Mesenchymal stem cell (in vitro differentiated cells and primary cell): ENCODE measurements around the gene GMPR.

Experiments used
- DNase-seq: peaks from one replicate; pipeline ENCODE4 v3.0.0-alpha.2; 2013
- H2AFZ ChIP-seq: one replicate; pipeline ENCODE4 v1.6.1; 2013; ENCODE audit warnings: low read depth, mild to moderate bottlenecking, control low read depth, inconsistent platforms, low read length, moderate library complexity
- H2AK5ac ChIP-seq: 2 replicates; pipeline ENCODE4 v1.6.1; 2013; ENCODE audit warnings: low read length, moderate library complexity, mild to moderate bottlenecking, inconsistent platforms; ENCODE audit not compliant: severe bottlenecking
- H2BK120ac ChIP-seq: one replicate; pipeline ENCODE4 v1.6.1; 2013; ENCODE audit warnings: low read depth, mild to moderate bottlenecking, inconsistent platforms, low read length, moderate library complexity
- H2BK12ac ChIP-seq, 2 experiments: one replicate each; pipeline ENCODE4 v1.6.1; 2013; ENCODE audit warnings: inconsistent platforms in 2 of 2, low read length in 2 of 2, mild to moderate bottlenecking in 2 of 2, moderate library complexity in 2 of 2, control low read depth in 1 of 2
- H2BK15ac ChIP-seq: one replicate; pipeline ENCODE4 v1.6.1; 2013; ENCODE audit warnings: mild to moderate bottlenecking, low read depth, inconsistent platforms; ENCODE audit not compliant: poor library complexity, severe bottlenecking
- H2BK5ac ChIP-seq: 2 replicates; pipeline ENCODE4 v1.6.1; 2013; ENCODE audit warnings: low read depth, mild to moderate bottlenecking, low read length, control low read depth, inconsistent platforms; ENCODE audit not compliant: poor library complexity, severe bottlenecking
- H3K14ac ChIP-seq, 2 experiments: one replicate each; pipeline ENCODE4 v1.6.1; 2013; ENCODE audit warnings: inconsistent platforms in 2 of 2, low read length in 2 of 2, control low read depth in 1 of 2, mild to moderate bottlenecking in 1 of 2, moderate library complexity in 1 of 2
- H3K18ac ChIP-seq, 2 experiments: one replicate each; pipeline ENCODE4 v1.6.1; 2013; ENCODE audit warnings: inconsistent platforms in 2 of 2, low read length in 2 of 2, control low read depth in 1 of 2, low read depth in 1 of 2, mild to moderate bottlenecking in 1 of 2
- H3K23ac ChIP-seq, 2 experiments: one replicate each; pipeline ENCODE4 v1.6.1; 2013; ENCODE audit warnings: inconsistent platforms in 2 of 2, low read length in 2 of 2, mild to moderate bottlenecking in 2 of 2, moderate library complexity in 2 of 2, control low read depth in 1 of 2
- H3K27ac ChIP-seq: 2 replicates; pipeline ENCODE4 v1.5.1; 2013; ENCODE audit warnings: mild to moderate bottlenecking, moderate library complexity, low read length, control low read depth, inconsistent platforms; ENCODE audit not compliant: poor library complexity, severe bottlenecking
- H3K27me3 ChIP-seq, 2 experiments: 2 replicates each; pipeline versions ENCODE4 v1.6.1 to v1.7.0; 2013; ENCODE audit warnings: low read length in 2 of 2, mild to moderate bottlenecking in 2 of 2, moderate library complexity in 2 of 2, control low read depth in 1 of 2, inconsistent platforms in 1 of 2; ENCODE audit not compliant: control insufficient read depth in 1 of 2, insufficient read depth in 1 of 2
- H3K36me3 ChIP-seq, 2 experiments: 2 replicates each; pipeline versions ENCODE4 v1.6.1 to v1.7.0; 2013; ENCODE audit warnings: low read length in 2 of 2, control low read depth in 1 of 2, inconsistent platforms in 1 of 2, low read depth in 1 of 2, mild to moderate bottlenecking in 1 of 2; ENCODE audit not compliant: insufficient read depth in 2 of 2, control insufficient read depth in 1 of 2
- H3K4ac ChIP-seq, 2 experiments: one replicate each; pipeline ENCODE4 v1.6.1; 2013; ENCODE audit warnings: inconsistent platforms in 2 of 2, low read length in 2 of 2, mild to moderate bottlenecking in 2 of 2, moderate library complexity in 2 of 2, control low read depth in 1 of 2, low read depth in 1 of 2
- H3K4me1 ChIP-seq: 2 replicates; pipeline ENCODE4 v1.6.1; 2013; ENCODE audit warnings: low read depth, low read length, control low read depth; ENCODE audit not compliant: control insufficient read depth, insufficient read depth
- H3K4me2 ChIP-seq: 2 replicates; pipeline ENCODE4 v1.6.1; 2013; ENCODE audit warnings: low read length, mild to moderate bottlenecking, inconsistent platforms; ENCODE audit not compliant: poor library complexity, severe bottlenecking
- H3K4me3 ChIP-seq, 2 experiments: 2 replicates each; pipeline versions ENCODE4 v1.5.1 to v1.7.0; 2013; ENCODE audit warnings: low read length in 2 of 2, mild to moderate bottlenecking in 2 of 2, control low read depth in 1 of 2, low read depth in 1 of 2; ENCODE audit not compliant: insufficient read depth in 1 of 2
- H3K79me1 ChIP-seq: replicated peaks from 2 replicates; pipeline ENCODE4 v1.6.1; 2013; ENCODE audit warnings: mild to moderate bottlenecking, control low read depth, low read length, inconsistent platforms; ENCODE audit not compliant: poor library complexity, severe bottlenecking
- H3K9ac ChIP-seq: 2 replicates; pipeline ENCODE4 v1.7.0; 2013; ENCODE audit warnings: mild to moderate bottlenecking, low read length, moderate library complexity
- H3K9me3 ChIP-seq: 2 replicates; pipeline ENCODE4 v1.7.0; 2013; ENCODE audit warnings: mild to moderate bottlenecking, low read length; ENCODE audit not compliant: control insufficient read depth
- H4K8ac ChIP-seq: one replicate; pipeline ENCODE4 v1.6.1; 2013; ENCODE audit warnings: inconsistent platforms, mild to moderate bottlenecking, low read length, moderate library complexity
- H4K91ac ChIP-seq: one replicate; pipeline ENCODE4 v1.6.1; 2013; ENCODE audit warnings: mild to moderate bottlenecking, low read length, inconsistent platforms
- WGBS: methylation state at CpG from one replicate; pipeline ENCODE4 v1.1.7; 2013; ENCODE audit warnings: mixed read lengths; 5-methylcytosine and 5-hydroxymethylcytosine counted together

Gene GMPR

GRCh38 chr6:16277101-16277981, 39.0 kb downstream of the GMPR start:
- H2BK120ac ChIP-seq, result peak overlapping the region; percentile 45
- peak overlapping the region; percentile 81 to 88 for H3K4ac ChIP-seq
- no peak overlapping the region for H2BK5ac ChIP-seq
- H2AK5ac ChIP-seq, result peak overlapping the region; percentile 61
- peak; percentile 93 for DNase-seq
- H3K79me1 ChIP-seq, result no peaks in the 10 kb centered on the region
- no peak overlapping the region for H2AFZ ChIP-seq
- peak overlapping the region; percentile 80 to 96 for H2BK12ac ChIP-seq
- no peak overlapping the region for H3K9ac ChIP-seq
- WGBS, result 43% methylated on average over 11 of the region's 18 CpGs
- H3K4me2 ChIP-seq, result peak overlapping the region; percentile 23
- peak overlapping the region; percentile 73 for H4K8ac ChIP-seq
- H3K4me1 ChIP-seq, result peaks cover 18% of the 10 kb centered on the region
- no peak overlapping the region for H3K4me3 ChIP-seq
- no peaks in the 10 kb centered on the region for H3K27me3 ChIP-seq
- H3K36me3 ChIP-seq, result peaks cover 0 to 3% of the 10 kb centered on the region in 2 experiments
- H3K14ac ChIP-seq, result no peak overlapping the region
- no peaks in the 10 kb centered on the region for H3K9me3 ChIP-seq
- H3K23ac ChIP-seq, result peak overlapping the region in 1 of 2 experiments; percentile 5
- H3K18ac ChIP-seq, result peak overlapping the region; percentile 77 to 94
- H3K27ac ChIP-seq, result no peak overlapping the region
- H2BK15ac ChIP-seq, result peak overlapping the region; percentile 57
- peak overlapping the region; percentile 92 for H4K91ac ChIP-seq

GRCh38 chr6:16278048-16278724, 39.8 kb downstream of the GMPR start:
- Histone ChIP-seq H3K9me3 (no peaks in the 10 kb centered on the region), H2BK5ac (no peak overlapping the region), H3K4me2 (no peak overlapping the region), H2BK120ac (peak overlapping the region; percentile 45), H3K14ac (peak overlapping the region in 1 of 2 experiments; percentile 5), H2BK12ac (peak overlapping the region; percentile 66 to 96), H3K9ac (no peak overlapping the region), H3K4me1 (peaks cover 18% of the 10 kb centered on the region), H3K36me3 (peaks cover 0 to 3% of the 10 kb centered on the region in 2 experiments), H3K27me3 (no peaks in the 10 kb centered on the region), H3K27ac (no peak overlapping the region), H3K23ac (no peak overlapping the region), H3K4me3 (no peak overlapping the region), H2BK15ac (peak overlapping the region; percentile 57), H4K91ac (peak overlapping the region; percentile 92), H2AK5ac (peak overlapping the region; percentile 9), H2AFZ (no peak overlapping the region), H3K79me1 (no peaks in the 10 kb centered on the region), H4K8ac (peak overlapping the region; percentile 73), H3K4ac (peak overlapping the region in 1 of 2 experiments; percentile 88), H3K18ac (peak overlapping the region; percentile 77 to 81)
- 81% methylated on average over 10 of the region's 10 CpGs for WGBS
- peak; percentile 22 for DNase-seq

DNA sequence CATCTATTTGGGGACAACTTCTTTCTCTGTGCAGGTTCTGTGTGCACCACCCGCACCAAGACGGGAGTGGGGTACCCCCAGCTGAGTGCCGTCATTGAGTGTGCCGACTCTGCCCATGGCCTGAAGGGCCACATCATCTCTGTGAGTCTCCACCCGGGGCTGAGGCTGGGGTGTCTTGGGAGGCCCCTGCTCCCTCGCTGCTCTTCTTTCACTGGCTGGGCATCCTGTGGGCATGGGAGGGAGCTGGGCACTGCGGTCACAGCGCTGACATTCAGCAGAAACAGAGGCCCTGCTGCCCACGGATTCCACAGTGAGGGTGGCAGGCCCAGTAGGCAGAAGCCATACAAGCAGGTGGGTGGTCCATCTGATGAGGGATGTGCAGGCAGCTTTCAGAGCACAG, 40.4 kb downstream of the GMPR start:
- no peak overlapping the region for H2BK5ac ChIP-seq
- no peak for DNase-seq
- H3K79me1 ChIP-seq, result no peaks in the 10 kb centered on the region
- no peak overlapping the region for H3K4ac ChIP-seq
- H3K36me3 ChIP-seq, result peaks cover 0 to 3% of the 10 kb centered on the region in 2 experiments
- no peaks in the 10 kb centered on the region for H3K9me3 ChIP-seq
- peaks cover 16% of the 10 kb centered on the region for H3K4me1 ChIP-seq
- no peak overlapping the region for H3K4me2 ChIP-seq
- peak overlapping the region; percentile 17 for H2BK15ac ChIP-seq
- 96% methylated on average over 9 of the region's 9 CpGs for WGBS
- H2AK5ac ChIP-seq, result no peak overlapping the region
- H2AFZ ChIP-seq, result no peak overlapping the region
- H3K9ac ChIP-seq, result no peak overlapping the region
- no peak overlapping the region for H4K8ac ChIP-seq
- H3K18ac ChIP-seq, result no peak overlapping the region
- H3K4me3 ChIP-seq, result no peak overlapping the region
- no peak overlapping the region for H2BK120ac ChIP-seq
- H3K23ac ChIP-seq, result no peak overlapping the region
- no peak overlapping the region for H3K27ac ChIP-seq
- no peaks in the 10 kb centered on the region for H3K27me3 ChIP-seq
- H2BK12ac ChIP-seq, result peak overlapping the region in 1 of 2 experiments; percentile 57
- H3K14ac ChIP-seq, result no peak overlapping the region
- peak overlapping the region; percentile 43 for H4K91ac ChIP-seq

GRCh38 chr6:16279243-16279642, 40.9 kb downstream of the GMPR start:
- Histone ChIP-seq H3K4me2 (no peak overlapping the region), H3K79me1 (no peaks in the 10 kb centered on the region), H2BK12ac (no peak overlapping the region), H2BK5ac (no peak overlapping the region), H4K8ac (no peak overlapping the region), H3K9ac (no peak overlapping the region), H2BK120ac (no peak overlapping the region), H3K27ac (no peak overlapping the region), H3K18ac (no peak overlapping the region), H3K4ac (no peak overlapping the region), H3K27me3 (no peaks in the 10 kb centered on the region), H3K23ac (no peak overlapping the region), H2AFZ (no peak overlapping the region), H3K9me3 (no peaks in the 10 kb centered on the region), H3K14ac (no peak overlapping the region), H2BK15ac (no peak overlapping the region), H3K36me3 (peaks cover 0 to 3% of the 10 kb centered on the region in 2 experiments), H2AK5ac (no peak overlapping the region), H3K4me1 (peaks cover 18% of the 10 kb centered on the region), H3K4me3 (no peak overlapping the region), H4K91ac (no peak overlapping the region)
- WGBS, result 94% methylated on average over 5 of the region's 5 CpGs
- no peak for DNase-seq
